HG03159 (cell line): Measurements from ENCODE around the gene ZBTB16.

Source experiments
- ATAC-seq: cut with Tn5 transposase; IDR thresholded peaks from one replicate; pipeline ENCODE4 v1.9.1; 2021; ENCODE audit warnings: mild to moderate bottlenecking, moderate library complexity; ENCODE audit not compliant: unreplicated experiment

ZBTB16 gene

DNA sequence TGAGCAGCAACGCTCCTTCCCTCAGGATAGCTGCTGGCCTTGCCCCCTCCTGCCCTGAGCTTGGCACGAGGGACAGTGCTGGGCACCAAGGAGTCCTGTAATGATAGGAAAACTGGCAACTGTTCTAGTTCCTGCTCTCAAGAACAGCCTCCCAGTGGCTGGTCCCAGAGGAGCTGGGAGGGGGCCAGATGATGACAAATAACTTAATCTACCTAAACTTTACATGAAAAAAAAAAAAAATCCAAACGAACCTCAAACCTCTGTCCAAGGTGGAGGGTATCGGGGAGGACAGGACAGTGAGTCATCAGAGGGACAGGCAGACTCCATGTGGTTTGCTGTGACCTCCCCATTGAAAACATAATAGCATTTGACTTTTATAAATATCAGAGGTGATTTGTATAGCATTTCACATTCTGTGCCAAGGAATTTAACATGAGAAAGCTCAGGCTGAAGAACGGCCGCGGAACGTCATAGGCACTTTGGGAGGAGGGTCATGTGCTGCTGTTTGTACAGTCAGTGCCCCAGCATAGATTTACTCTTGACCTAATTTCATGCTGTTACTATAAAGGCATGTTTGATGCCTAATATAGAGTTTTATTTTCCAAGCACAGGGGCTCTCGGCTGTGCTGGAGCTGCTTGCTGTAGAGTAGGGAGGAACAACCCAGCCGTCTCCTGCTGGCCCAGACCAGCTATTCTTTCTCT is 138.4 kb downstream of the ZBTB16 start:
- ATAC-seq, result no peak

DNA sequence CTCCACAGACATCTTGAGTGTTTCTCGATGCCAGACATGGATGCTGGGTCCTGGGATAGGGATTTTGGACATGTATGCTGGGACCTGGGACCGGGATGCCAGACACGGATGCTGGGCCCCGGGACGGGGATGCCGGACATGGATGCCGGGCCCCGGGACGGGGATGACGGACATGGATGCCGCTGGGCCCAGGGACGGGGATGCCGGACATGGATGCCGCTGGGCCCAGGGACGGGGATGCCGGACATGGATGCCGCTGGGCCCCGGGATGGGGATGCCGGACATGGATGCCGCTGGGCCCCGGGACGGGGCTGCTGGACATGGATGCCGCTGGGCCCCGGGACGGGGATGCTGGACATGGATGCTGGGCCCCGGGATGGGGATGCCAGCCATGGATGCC is 139.5 kb downstream of the ZBTB16 start:
- no peak for ATAC-seq

DNA sequence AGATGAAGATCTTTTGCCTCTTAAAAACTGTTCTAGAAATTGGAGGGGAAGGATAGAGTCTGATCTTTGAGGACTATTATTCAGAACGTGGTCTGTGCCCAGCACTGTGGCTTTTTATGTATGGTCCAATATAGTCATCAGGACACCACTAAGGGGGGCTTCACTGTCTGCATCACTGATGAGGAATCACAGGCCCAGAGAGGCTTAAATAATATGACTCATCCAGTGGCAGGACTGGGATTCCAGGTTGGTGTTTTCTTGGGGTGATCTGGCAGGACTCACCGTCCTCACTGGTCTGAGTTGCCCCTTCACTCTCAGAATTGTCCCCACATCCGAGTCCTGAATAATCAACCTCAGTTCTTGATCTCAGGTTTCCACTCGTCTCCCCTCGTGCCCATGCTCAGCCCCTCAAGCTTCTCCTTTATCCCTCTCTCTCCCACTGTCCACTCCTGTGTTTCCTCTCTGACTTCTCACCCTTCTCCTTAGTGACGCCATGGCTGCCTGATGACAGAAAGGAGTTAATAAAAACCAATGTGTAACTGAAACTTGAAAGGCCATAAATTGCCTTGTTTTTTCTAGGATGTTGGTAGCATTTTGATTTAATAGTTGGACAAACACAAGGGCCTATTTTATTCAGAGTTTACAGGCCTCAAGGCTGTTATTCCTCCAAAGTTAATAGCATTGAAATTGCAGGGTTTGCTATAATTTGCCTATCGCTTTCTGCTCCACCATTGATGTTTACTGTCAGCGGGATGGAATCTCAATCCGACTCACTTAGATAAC is 141.0 kb downstream of the ZBTB16 start:
- no peak for ATAC-seq

DNA sequence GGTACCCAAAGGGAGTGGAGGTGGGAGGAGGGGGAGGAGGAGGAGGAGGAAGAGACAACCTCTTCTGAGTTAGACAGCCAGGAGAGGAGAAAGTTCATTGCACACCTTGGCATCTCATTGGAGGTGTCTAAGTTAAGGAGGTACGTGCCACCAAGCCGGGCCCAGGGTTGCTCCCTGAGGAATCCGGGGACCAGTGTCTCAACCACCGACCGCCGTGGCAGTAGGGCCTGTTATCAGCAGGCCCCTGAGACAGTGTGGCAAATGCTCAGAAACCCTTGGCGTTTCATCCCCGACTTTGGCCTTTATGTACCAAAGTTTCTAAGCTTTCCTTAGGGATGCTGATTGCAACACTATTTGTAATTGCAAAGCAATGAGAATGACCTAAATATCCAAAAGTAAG is 141.7 kb downstream of the ZBTB16 start:
- no peak for ATAC-seq

DNA sequence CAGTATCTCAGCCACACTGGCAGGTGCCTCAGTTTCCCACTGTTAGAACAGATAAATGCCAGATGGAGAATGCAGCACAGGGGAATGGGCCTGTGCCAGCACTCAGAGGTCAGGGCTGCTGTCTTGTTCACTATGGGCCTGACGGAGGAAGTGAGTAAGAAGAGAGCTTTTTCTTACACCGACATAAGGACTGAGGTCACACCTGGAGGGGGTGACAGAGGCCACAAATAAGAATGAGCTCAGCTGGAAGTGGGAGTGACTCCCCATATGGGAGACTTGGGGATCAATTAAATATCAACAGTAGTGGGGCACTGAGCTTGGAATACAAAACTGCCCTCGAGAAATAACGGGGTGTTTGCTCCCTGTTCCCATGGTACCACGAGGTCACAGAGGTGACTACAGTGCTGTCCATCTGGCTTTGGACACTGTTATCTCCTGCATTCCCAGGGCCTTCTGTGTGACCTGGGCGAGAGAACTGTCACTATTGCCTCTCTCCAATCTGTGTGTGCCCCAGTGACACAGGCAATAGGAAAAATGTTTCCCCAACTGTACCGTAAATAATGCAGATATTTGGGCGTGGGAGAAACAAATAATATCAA is 142.6 kb downstream of the ZBTB16 start:
- no peak for ATAC-seq

DNA sequence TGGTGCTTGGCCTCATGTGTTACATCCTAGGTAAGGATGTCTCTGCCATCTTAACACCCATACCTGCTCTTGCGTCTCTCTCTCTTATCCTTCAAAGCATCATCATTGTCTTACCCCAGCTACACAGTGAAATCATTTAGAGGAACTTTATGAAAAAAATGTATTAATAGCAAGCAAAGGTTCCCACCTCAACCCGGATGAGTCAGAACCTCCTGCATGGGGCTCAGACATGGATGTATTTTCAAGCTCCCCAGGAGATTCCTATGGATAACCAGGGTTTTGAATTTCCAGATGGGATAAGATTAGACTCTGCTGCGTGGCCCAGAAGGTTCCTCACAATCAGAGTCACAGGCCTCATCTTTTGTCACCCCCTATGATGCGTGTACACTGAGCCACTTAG is 147.6 kb downstream of the ZBTB16 start:
- no peak for ATAC-seq

DNA sequence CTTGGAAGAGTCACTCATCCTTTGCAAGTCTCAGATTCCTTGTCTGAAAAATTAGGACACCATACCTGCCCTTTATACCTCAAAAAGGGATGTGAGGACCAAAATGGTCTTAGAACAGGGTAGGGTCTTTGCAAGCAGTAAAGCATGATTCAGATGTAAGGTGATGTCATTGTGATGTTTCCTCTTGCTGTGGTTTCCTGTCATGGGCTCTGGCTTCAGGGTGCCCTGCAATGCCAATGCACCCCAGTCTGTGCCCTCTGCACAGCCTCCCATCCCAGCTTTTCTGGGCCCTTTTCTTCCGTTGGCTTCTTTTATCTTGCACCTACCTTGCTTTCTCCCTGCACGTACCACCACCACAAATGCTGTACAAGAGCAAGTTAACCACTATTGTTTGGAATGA is 148.9 kb downstream of the ZBTB16 start:
- no peak for ATAC-seq

DNA sequence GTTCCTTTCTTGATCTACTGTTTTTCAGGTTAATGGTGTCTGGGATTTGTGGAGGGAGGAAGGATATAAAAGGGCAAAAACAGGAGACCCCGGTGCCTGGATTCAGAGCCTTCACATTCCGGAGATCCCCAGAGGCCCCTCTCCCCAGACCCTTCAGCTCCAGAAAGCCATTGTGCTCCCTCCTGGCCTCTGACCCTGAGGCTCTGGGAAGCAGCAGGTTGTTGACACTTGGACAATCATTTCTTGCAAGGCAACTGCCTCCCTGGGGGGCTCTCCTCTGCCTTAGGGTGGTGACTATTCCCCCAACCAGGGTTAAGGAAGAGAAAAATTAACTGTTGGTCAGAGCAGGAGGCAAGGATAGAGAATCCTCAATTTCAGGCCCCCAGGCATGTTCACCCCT is 149.8 kb downstream of the ZBTB16 start:
- no peak for ATAC-seq

DNA sequence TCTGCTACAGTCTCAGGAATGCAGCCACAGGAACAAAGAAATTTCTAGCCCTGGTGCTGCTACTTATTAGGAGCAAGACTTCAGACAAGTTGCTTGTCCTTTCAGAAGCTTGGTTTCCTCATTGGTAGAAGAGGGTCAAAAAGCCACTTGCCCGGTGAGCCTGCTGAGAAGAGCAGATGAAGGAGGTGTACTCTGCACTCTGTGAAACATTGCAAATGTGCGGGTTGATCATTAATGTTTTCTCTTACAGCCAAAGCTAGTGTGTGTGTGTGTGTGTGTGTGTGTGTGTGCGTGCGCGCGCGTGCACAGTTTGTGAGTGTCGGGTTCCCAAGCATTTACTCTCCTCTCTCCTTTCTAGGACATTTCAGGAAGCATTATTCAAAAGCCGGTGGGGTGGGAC is 150.4 kb downstream of the ZBTB16 start:
- ATAC-seq, result no peak

DNA sequence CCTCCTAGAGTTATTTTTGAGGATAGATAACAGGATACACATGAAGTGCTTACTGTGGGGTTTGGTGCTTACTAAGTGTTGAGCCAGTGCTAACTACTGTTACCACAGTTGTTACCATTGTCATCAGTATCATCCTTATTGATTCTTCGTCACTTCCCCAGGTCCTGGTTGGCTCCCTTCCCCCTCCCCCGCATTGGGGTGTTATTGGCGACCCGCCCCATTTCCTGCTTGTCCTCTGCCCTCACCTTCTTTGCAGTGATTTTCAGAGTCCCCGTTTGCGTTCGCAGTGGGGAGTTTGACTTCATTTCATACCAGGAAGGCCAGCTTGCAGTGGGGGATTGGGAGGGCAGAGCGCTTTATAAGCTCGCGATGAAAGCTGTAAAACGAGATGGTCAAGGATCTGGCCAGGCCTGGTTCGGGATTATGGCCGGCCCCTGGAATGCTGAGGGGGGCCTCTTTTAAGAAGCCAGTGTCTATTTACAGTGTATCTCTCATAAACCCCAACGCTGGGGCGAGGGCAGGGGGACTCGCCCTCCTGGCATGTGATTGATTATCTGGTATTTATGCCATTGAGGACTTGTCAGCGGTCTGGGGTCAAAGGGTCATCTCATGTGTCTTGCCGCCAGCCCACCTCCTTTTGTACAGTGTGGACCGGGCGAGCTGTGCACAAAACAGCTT is 152.1 kb downstream of the ZBTB16 start:
- no peak for ATAC-seq

DNA sequence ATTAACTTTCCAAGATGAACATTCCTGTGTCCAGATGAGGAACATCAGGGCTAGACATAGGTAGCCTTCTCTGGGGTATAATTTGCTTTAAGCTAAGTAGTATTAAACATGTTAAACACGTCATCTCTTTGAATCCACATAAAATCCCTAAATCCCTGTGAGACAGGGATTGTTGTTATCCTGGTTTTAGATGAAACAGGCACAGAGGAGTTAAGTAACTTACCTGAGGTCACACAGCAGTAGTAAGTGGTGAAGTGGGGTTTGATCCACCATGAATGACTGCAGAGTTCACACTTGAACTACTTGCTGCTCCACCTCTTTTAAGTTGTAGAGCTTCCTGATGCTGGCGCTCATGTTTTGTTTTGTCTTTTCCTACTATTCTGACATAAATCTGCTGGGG is 154.1 kb downstream of the ZBTB16 start:
- ATAC-seq, result no peak

DNA sequence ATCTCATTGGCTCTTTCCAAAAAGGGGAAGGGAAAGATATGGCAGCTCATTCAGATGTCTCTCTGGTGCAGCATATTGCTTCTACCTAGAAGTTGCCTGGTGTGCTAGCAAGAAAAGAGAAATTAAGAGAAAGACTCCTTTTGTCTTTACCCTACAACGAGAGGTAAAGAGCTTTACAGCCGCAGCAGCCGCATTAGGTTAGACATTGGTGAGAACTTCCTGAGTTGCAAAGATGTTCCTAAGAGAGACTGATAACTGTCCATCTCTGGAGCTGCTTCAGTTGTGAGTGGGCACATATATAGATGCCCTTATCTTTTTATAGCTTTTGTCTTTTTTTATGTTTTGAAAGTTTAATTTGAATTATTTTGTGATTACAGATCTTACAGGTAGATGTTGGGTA is 155.9 kb downstream of the ZBTB16 start:
- no peak for ATAC-seq

DNA sequence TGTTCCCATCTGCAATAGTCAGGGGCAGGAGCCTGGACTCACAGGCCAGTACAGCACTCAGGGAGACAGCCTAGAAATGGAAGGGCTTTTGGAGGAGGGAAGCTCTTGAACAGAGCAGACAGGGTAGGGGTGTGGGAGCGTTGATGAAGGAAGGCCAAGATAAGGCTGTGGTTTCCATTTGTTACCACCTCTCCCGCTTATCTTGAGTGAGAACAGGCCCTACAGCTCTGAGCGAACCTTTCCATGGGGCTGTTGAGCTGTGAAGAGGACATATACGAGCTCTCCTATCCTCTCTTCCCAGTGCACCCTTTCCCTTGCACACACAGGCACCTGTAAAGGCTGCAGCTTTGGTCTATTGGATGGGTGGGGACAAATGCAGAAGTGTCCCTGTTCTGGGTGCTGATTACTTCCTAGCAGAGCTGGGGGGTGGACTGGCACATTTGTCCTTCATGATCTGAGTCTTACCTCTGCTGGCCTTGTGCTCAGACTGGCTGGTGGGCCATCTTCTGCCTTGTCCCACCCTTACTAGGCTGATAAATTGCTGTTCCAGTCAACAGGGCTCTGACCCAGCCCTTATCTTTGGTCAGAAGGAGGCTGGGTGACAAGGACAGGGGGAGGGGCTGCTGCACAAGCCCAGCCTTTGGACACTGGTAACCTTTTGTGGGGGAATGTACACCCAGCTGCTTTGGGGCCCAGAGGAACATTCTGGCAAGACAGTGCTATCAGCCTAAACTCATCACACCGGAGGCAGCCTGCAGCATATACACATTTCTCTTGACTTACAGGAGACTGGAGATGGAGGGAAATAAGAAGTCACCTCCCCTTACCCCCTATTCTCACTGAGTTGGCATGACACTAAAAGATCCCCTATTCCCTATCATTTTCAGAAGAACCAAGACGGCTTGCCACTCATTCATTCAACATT is 156.6 kb downstream of the ZBTB16 start:
- ATAC-seq, result no peak

DNA sequence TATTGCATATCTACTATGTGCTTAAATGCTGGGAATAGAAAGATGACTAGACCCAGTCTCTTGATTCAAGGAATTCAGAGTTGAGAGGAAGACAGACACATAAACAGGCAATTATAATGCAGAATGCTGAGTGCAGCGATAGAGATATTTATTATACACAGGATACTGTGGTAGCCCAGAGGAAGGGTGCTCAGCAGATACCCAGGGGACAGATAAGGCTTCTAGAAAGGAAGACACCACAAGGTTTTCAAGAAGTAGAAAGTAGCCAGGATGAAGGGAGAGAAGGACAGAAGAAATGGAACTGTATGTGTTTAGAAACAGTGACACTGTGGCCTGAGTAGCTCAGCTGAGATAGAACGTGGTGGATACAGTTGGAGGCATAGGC is 157.3 kb downstream of the ZBTB16 start:
- no peak for ATAC-seq

DNA sequence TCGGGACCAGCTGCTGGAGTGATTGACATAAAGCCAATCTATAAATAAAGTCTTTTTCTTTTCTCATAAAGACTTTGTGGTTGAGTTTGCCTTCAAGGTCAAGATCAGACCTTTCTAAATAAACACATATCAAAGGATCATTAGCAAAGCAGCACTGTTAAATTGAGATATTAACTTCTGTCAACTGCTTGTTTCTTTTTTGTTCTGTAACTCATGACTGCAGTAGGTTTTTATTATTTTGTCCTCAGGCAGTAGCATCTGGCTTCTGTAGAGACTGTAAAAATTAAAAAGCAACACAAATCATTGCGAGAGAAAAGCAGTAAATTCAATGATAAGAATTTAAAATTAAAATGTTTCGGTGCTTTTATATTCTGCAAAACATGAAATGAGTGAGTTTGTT is 159.0 kb downstream of the ZBTB16 start:
- ATAC-seq, result no peak

DNA sequence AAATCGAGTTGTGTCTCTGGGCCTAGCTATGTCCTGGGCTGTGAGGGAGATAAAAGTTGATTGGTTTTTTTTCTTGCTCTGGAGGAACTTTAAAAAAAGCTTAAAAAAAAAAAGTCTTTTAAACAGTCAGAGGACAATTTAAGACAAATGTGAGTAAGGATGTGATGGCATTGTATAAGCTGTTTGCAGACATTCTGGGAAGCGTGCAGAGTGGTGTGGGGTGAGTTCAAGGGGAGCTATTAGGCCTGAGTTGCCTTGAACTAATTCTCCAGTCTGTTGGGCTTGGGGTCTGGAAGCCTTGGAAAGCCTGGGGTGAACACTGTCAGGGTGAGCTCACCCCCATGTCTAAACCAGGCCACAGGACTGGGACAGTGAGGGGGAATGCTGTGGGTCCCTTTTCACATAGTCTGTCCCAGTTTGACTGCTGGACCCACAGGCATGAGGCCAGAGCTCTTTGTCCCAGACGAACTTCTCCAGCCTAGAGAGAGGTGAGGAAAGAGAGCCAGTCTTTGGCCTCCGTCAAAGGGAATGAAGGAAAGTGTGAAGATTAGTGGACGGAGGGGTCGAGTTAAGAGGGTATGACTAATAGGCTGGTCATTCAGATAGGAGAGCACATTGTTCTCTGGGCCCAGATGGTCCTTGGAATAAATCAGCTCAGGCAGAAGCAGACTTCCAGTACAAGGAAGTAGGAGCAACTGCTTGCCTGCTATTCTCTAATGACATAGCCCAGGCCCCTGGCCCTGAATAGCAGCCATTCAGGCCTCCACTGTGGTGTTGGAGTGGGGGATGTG is 160.2 kb downstream of the ZBTB16 start:
- no peak for ATAC-seq

DNA sequence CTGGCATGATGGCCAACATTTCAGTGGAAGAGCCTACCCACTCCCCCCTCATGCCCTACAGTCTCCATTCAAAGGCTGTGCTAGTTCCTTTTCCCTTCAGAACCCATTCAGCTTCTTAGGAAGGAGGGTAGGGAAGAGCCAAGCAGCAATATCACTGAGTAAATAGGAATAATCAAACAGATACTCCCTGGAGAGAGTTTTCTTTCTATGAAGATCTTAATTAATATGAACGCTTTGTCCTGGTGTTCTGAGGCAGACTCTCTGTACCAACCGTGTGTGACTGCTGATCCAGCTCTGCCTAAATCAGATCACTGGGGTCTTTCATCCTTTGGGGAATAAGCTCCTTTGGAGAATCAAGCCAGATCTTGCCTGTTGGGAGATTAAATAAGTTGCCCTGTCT is 161.5 kb downstream of the ZBTB16 start:
- ATAC-seq, result no peak

DNA sequence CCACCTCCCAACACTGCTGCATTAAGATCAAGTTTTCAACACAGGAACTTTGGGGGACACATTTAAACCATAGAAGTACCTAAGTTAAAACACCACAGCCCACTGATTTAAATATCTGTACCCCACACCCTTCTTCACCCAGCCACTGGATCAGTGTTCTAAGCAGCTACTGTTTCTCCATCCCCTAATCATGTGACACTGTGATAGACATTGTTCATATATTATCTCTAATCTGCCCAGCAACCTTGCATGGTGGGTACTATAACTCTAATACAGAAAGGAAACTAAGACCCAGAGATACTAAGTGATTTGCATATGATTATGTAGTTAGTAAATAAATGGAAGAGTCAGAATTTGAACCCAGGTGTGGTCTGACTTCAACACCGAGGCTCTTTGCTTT is 166.2 kb downstream of the ZBTB16 start:
- ATAC-seq, result no peak

DNA sequence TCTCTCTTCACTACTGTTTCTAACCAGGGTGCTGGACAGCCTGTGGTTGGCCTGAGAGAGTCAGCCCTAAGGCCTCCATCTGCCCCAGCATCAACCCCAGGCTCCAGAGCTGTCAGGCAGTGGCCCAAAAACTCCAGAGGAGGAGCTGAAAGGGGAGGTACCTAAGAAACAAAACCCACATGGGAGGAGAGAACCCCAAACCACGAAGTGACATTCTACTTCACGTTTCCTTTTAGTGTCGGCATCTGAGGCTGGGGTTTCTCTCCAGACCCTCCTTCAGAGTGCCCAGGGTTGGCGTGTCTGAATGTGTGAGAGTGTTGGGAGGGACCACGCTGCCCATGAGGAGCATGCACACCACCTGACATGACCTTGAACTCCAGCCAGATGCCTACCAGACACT is 166.8 kb downstream of the ZBTB16 start:
- ATAC-seq, result no peak
